Endometrial microvascular endothelial cells (primary cell): ENCODE results near the gene GK. TPM values are rescaled to one million over a fixed set of nuclear protein-coding genes. Genes with fewer than 3 reads are reported as not detected.

Experiments
- in situ Hi-C: cut with HindIII; loops from 2 replicates; pipeline ENCODE4 v1.10.0; 2017; ENCODE audit warnings: low sequenced_read_pairs, low pct_unique_long_range_greater_than_20kb; ENCODE audit errors: inconsistent ontology term
- total RNA-seq: library from RNA; depleted of rRNA; stranded (reverse); fragments of >200 nt; gene quantifications from one replicate; pipeline ENCODE4 v1.2.3, GENCODE V29; 2015; ENCODE audit errors: inconsistent ontology term

Gene GK
- total RNA-seq, 1 donor from 2014 or later: 5.2 TPM

GRCh38 chrX:30779453-30780030 lies 126.3 kb downstream of the GK start:
- in situ Hi-C loops: no loop called here

Other genes starting within 250 kb of the GK start
- gene TASL, start 75.7 kb upstream of the GK start, total RNA-seq: not detected
- 12.9 TPM for gene TAB3, start 235.8 kb downstream of the GK start, total RNA-seq